Colonic mucosa (tissue), 4 donors: ENCODE data around the gene HAUS3. TPM values are rescaled to one million over a fixed set of nuclear protein-coding genes. Genes with fewer than 3 reads are reported as not detected.
"Not testable (repeated sequence)": the region's sequence is repeated elsewhere in the genome, so short reads cannot be mapped to it uniquely, and the experiment has no call there.

Source experiments
- DNase-seq: peaks from one replicate; pipeline ENCODE4 v3.0.0-alpha.2; 2020
- H3K27ac ChIP-seq: fragments of 200-600 bp; one replicate; pipeline ENCODE4 v1.8.0; 2021
- H3K27me3 ChIP-seq: fragments of 200-600 bp; one replicate; pipeline ENCODE4 v1.8.0; 2021
- H3K36me3 ChIP-seq: fragments of 200-600 bp; one replicate; pipeline ENCODE4 v1.8.0; 2021
- H3K4me1 ChIP-seq: fragments of 200-600 bp; one replicate; pipeline ENCODE4 v1.8.0; 2021; ENCODE audit warnings: mild to moderate bottlenecking
- H3K4me3 ChIP-seq: fragments of 200-600 bp; one replicate; pipeline ENCODE4 v1.8.0; 2021
- H3K9ac ChIP-seq, 2 donors: one replicate each; pipeline ENCODE4 v1.7.0; 2013; ENCODE audit warnings: control low read depth in 2 of 2, low read depth in 2 of 2, low read length in 2 of 2
- H3K9me3 ChIP-seq: fragments of 200-600 bp; one replicate; pipeline ENCODE4 v1.8.0; 2021
- CTCF ChIP-seq: fragments of 200-600 bp; IDR thresholded peaks from one replicate; pipeline ENCODE4 v1.8.0; 2022; ENCODE audit warnings: antibody characterized with exemption, mild to moderate bottlenecking
- intact Hi-C: fragments of 100-400 bp; cut with DNase I; formaldehyde crosslinking; loops from one replicate; pipeline ENCODE4 v1.14.1; 2022
- total RNA-seq, 2 donors: library from RNA; stranded (reverse); fragmentation: NEBNext Ultra II Directional in 1 of 2; extraction: Animal tissue kit (Norgen Biotek cat#: 25700) in 1 of 2; gene quantifications; one replicate each; pipeline ENCODE4 v1.2.1, GENCODE V29; 2021
- donor health status: healthy.
- donor health status: DM: no; HTN: no; CAD: no.
- donor health status: DM: no; HTN: no; CAD: no.

The HAUS3 gene
- total RNA-seq, 2 donors from 2014 or later, result 9.1 to 13.0 TPM

GRCh38 chr4:2222838-2223237, 19.1 kb downstream of the HAUS3 start:
- DNase-seq, result no peak
- no peaks in the 10 kb centered on the region for H3K4me1 ChIP-seq
- H3K27ac ChIP-seq, result no peak overlapping the region
- H3K27me3 ChIP-seq, result no peaks in the 10 kb centered on the region
- no peak overlapping the region for H3K4me3 ChIP-seq
- TF ChIP-seq CTCF, result no peak
- no peak overlapping the region for H3K9ac ChIP-seq
- intact Hi-C loops, result loop anchor here (5.0 kb wide), 1 partner anchor 219 kb away; no protein-coding TSS in a partner anchor
- no peaks in the 10 kb centered on the region for H3K36me3 ChIP-seq
- no peaks in the 10 kb centered on the region for H3K9me3 ChIP-seq

- intact Hi-C loops, result loop anchor here (5.0 kb wide), 1 partner anchor 221 kb away; no protein-coding TSS in a partner anchor
- DNase-seq, H3K4me1 ChIP-seq: not testable (repeated sequence)
These were observed 20.5 kb downstream of the HAUS3 start for GRCh38 chr4:2221378-2221777.

GRCh38 chr4:2220016-2220630, 21.8 kb downstream of the HAUS3 start:
- peak; percentile 79 for TF ChIP-seq CTCF
- DNase-seq, result peak; percentile 75
- Histone ChIP-seq H3K27me3 (no peaks in the 10 kb centered on the region), H3K4me3 (no peak overlapping the region), H3K4me1 (no peaks in the 10 kb centered on the region), H3K36me3 (no peaks in the 10 kb centered on the region), H3K27ac (no peak overlapping the region), H3K9ac (no peak overlapping the region), H3K9me3 (no peaks in the 10 kb centered on the region)
- intact Hi-C loops, result loop anchor here (5.0 kb wide), 1 partner anchor 222 kb away; no protein-coding TSS in a partner anchor

More at GRCh38 chr4:2221378-2221777, 20.5 kb downstream of the HAUS3 start:
- H3K27me3 ChIP-seq, H3K4me3 ChIP-seq, H3K27ac ChIP-seq, H3K9me3 ChIP-seq, H3K9ac ChIP-seq, H3K36me3 ChIP-seq: not testable (repeated sequence)

GRCh38 chr4:2219233-2219760, 22.6 kb downstream of the HAUS3 start:
- Histone ChIP-seq H3K4me1 (no peaks in the 10 kb centered on the region), H3K4me3 (no peak overlapping the region), H3K9ac (no peak overlapping the region), H3K9me3 (no peaks in the 10 kb centered on the region), H3K27me3 (no peaks in the 10 kb centered on the region), H3K27ac (no peak overlapping the region), H3K36me3 (no peaks in the 10 kb centered on the region)
- intact Hi-C loops, result no loop called here
- DNase-seq, result no peak
- TF ChIP-seq CTCF, result no peak

- Histone ChIP-seq H3K36me3 (no peaks in the 10 kb centered on the region), H3K4me1 (no peaks in the 10 kb centered on the region), H3K27ac (no peak overlapping the region), H3K4me3 (no peak overlapping the region), H3K9me3 (no peaks in the 10 kb centered on the region), H3K27me3 (no peaks in the 10 kb centered on the region), H3K9ac (no peak overlapping the region)
- no peak for TF ChIP-seq CTCF
- DNase-seq, result no peak
- intact Hi-C loops, result no loop called here
These were observed 23.5 kb downstream of the HAUS3 start for GRCh38 chr4:2218436-2218835.

GRCh38 chr4:2217726-2218125, 24.2 kb downstream of the HAUS3 start:
- TF ChIP-seq CTCF, result no peak
- H3K27ac ChIP-seq, result no peak overlapping the region
- intact Hi-C loops, result no loop called here
- no peak overlapping the region for H3K9ac ChIP-seq
- no peak overlapping the region for H3K4me3 ChIP-seq
- H3K9me3 ChIP-seq, result no peaks in the 10 kb centered on the region
- H3K36me3 ChIP-seq, result no peaks in the 10 kb centered on the region
- no peak for DNase-seq
- no peaks in the 10 kb centered on the region for H3K27me3 ChIP-seq
- H3K4me1 ChIP-seq, result no peaks in the 10 kb centered on the region
